GM18951 (cell line): Measurements from ENCODE around the gene CA12.

Source experiments
- POLR2A ChIP-seq: IDR thresholded peaks from 4 replicates; pipeline ENCODE4 v1.6.1; 2011; ENCODE audit warnings: mild to moderate bottlenecking; ENCODE audit not compliant: insufficient read length, insufficient read depth; ENCODE audit errors: extremely low read depth
- in situ Hi-C: fragments of 300-500 bp; cut with MboI; formaldehyde crosslinking; loops from one replicate; pipeline ENCODE4 v1.12.0; 2022; ENCODE audit warnings: low sequenced_read_pairs, mixed read lengths, inconsistent platforms; ENCODE audit not compliant: unreplicated experiment

Gene CA12

GRCh38 chr15:63319065-63319464 is 62.6 kb downstream of the CA12 start:
- in situ Hi-C loops, result no loop called here
- TF ChIP-seq POLR2A, result no peak

DNA sequence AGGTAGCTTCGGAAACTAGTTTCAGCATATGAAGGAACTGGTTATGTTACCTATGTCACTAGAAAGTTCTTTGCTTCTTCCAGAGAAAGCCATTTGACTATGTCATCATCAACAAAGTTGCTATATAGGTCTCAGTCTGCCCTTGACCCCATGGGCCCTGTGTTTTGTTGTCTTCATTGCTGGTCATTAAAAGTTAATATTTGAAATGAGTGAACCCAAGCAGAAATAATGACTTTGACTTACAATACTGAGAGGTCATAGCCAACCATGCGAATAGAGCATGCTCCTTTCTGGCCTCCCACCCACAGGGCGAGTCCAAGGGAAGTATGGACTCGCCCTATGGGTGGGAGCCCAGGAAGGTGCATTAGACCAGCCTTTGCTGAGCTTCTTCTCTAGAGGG is 63.3 kb downstream of the CA12 start:
- in situ Hi-C loops, result no loop called here
- no peak for TF ChIP-seq POLR2A

GRCh38 chr15:63314409-63314808 is 67.2 kb downstream of the CA12 start:
- no peak for TF ChIP-seq POLR2A
- in situ Hi-C loops, result no loop called here

DNA sequence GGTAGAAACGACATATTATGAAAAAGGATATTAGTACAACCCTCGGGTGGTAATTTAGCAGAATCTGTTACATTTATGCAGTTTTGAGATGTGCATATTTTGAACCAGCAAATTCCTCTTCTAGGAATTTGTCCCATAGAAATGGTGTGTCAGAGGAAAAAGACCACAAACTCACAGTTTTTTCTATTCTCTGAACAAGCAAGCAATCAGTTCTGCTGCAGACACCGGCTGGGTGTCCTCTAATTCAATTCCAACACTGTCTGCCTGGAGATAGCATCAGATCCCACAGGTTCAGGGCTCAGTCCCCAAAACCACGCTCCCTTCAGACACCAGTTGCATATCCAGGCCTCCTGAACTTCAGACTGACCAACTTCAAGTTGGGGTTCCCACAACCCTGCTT is 67.8 kb downstream of the CA12 start:
- in situ Hi-C loops, result no loop called here
- no peak for TF ChIP-seq POLR2A

DNA sequence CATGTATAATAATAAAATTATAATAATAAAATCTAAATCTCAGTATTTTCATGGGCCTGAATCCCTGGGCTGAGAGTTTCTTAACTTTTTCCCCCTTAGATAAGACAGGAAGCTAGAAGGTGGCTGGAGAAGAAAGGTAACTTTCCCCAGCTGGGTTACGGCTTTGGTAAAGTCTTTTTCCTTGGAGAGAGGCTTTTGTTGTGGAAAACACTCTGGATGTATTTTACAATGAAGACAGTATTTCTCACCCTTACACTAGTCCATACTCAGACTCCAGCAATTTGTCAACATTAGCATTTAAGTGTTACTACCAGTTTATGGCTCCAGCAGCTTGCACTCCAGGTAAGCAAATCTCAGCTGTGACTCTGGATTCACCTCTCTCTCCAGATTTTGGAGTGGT is 69.4 kb downstream of the CA12 start:
- no peak for TF ChIP-seq POLR2A
- in situ Hi-C loops, result no loop called here

- no peak for TF ChIP-seq POLR2A
- in situ Hi-C loops, result no loop called here
Measured at GRCh38 chr15:63310646-63311045, 71.0 kb downstream of the CA12 start.

- in situ Hi-C loops, result no loop called here
- no peak for TF ChIP-seq POLR2A
Measured at GRCh38 chr15:63308947-63309346, 72.7 kb downstream of the CA12 start.

- in situ Hi-C loops, result no loop called here
- TF ChIP-seq POLR2A, result no peak
Measured at GRCh38 chr15:63308491-63308890, 73.2 kb downstream of the CA12 start.

- in situ Hi-C loops, result no loop called here
- TF ChIP-seq POLR2A, result no peak
Measured at GRCh38 chr15:63306492-63307073, 75.1 kb downstream of the CA12 start.

GRCh38 chr15:63305260-63305659 is 76.4 kb downstream of the CA12 start:
- no peak for TF ChIP-seq POLR2A
- in situ Hi-C loops, result no loop called here

GRCh38 chr15:63301088-63301487 is 80.6 kb downstream of the CA12 start:
- no peak for TF ChIP-seq POLR2A
- in situ Hi-C loops, result no loop called here

DNA sequence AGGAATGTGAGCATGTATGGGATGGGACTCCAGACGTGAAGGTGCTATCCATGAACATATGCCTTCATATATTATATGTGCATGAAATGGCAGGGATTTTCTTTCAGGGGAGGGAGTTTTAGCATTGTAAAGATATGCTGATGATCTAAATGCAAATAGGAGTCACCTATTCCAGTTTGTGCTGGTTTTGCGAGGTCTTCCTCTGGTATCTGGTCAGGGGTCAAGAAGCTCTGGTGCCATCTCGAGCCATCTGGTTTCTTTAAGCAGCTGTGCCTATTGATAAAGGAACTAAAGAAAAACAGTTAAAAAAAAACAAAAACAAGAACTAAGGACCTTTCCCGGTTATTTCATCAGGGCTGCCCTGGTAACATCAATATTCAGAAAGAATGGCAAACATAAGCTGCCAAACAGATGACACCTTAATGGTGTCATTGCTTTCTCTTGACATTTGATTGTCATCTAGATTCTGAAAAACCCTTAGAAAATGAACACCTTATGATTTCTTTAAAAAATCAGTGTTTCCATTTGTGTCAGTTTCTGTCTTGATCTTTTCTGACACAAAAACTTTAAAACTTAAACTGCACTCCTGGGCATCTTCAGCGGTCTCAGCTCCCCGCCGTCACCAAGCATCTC is 81.6 kb downstream of the CA12 start:
- in situ Hi-C loops, result loop anchor here (25.0 kb wide), 1 partner anchor 762 kb away; no protein-coding TSS in a partner anchor
- no peak for TF ChIP-seq POLR2A

DNA sequence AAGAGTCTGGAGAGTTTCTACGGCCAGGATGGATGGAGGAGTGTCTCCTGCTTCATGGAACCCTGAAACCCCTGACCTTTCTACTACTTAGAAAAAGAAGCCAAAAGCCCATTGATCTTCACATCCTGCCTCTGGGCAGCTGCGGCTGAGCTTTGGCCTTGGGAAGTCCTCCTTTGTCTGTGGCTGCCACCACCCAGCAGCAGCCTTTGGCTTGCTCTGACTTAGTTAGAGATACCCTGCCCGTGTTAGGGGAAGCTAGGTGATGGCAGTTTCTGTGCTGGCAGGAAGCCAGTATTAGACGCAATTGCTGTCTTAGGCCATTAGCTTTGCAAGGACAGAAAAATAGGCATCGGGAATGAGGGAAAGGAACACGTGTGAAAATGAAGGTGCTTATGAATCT is 85.5 kb downstream of the CA12 start:
- no peak for TF ChIP-seq POLR2A
- in situ Hi-C loops, result loop anchor here (25.0 kb wide), 1 partner anchor 766 kb away; no protein-coding TSS in a partner anchor

GRCh38 chr15:63295341-63295740 is 86.3 kb downstream of the CA12 start:
- TF ChIP-seq POLR2A, result no peak
- in situ Hi-C loops, result loop anchor here (25.0 kb wide), 1 partner anchor 767 kb away; no protein-coding TSS in a partner anchor

DNA sequence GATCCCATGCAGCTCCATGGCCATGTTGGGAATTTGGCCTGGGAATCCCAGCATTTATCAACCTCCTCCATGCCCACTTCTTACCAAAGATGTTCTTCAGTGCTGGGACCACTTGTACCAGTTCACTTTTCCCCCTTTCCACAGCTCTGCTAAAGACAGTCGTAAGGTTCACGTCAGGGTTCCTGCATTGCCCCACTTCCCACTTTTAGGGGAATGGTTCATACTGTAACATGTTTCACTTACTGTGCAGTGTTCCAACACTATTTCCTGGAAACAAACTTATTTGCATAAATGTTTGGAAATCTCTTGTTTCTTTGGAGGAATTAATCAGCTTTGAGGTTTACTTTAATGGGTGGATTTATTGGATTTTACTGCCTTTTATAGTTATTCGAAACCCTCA is 87.3 kb downstream of the CA12 start:
- in situ Hi-C loops, result loop anchor here (25.0 kb wide), 1 partner anchor 768 kb away; no protein-coding TSS in a partner anchor
- TF ChIP-seq POLR2A, result no peak

DNA sequence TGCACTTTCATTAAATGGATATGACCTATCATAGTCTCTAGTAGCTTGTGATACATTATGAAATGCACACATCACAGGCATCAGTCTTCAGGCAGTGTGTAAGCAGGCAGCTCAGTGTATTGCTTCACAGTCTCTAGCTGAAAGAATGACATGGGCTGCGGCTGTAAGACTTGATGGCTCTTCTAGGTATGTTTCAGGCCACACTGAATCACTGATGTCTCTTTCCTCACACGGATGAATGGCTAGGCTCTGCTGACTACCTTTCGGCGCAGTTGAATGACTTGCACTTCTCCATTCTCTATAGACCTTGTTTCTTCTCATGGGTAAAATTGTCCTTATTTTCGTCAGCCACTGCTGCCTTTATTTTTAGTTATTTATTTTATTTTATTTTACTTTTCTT is 88.9 kb downstream of the CA12 start:
- in situ Hi-C loops, result loop anchor here (25.0 kb wide), 1 partner anchor 770 kb away; no protein-coding TSS in a partner anchor
- TF ChIP-seq POLR2A, result no peak
